Measurements from ENCODE around the gene VSIR. TPM values are rescaled to one million over a fixed set of nuclear protein-coding genes. Genes with fewer than 3 reads are reported as not detected.

VSIR gene
- 10 to 100 TPM; 41.4 to 47.3 TPM for total RNA-seq

GRCh38 chr10:71773221-71773971 is at the start of gene VSIR:
Gene VSIR (minus strand): TSS chr10:71773520. CDS start chr10:71773439, 81 bp downstream.
- peaks cover 17% of the 10 kb centered on the region for H3K36me3 Mint-ChIP-seq
- peak within 1 kb of the TSS; percentile 93 for H3K27ac Mint-ChIP-seq
- peaks cover 3% of the 10 kb centered on the region for H3K9me3 Mint-ChIP-seq
- peaks cover 66% of the 10 kb centered on the region for H3K4me1 Mint-ChIP-seq
- DNase-seq = peak; percentile 97
- peak within 1 kb of the TSS; percentile 81 for H3K4me3 Mint-ChIP-seq
- no peaks in the 10 kb centered on the region for H3K27me3 Mint-ChIP-seq

DNA sequence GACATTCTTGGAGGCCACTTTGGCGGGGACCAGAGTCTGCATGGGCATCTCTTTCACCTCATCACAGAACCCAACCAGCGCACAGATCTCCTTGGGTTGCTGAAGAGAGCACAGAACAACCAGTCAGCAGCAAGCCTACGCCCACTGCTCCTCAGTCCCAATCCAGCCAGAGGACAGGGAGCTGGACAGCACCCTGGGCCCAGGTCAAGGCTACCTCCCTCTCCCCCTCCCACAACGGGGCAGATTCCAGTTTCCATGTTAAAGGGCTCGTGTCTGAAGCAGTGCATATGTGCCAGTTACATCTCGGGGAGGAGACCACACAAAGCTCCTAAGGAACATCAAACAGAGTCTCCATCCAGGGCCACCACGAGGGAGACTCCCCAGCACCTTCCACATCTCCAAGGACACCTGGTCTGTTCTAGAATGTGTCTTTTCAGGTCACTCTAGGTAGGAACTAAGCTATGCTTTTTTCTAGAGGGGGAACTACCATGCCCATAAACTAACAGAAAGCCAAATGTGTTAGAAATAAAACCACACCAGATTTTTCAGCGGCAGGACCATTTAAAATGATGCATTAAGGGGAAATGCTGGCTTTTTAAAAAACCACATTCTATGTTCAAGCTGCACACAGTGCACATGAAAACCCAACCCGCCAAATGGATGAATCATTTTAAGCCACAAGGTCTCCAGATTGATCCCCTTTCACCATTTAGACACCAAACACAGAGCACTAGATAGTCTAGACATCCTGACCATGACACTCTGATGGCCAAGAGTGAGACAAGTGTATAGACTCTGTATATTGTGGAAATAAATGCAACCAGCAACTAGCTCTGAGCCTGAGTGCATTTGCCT is 48.8 kb upstream of the VSIR start:
- Mint-ChIP-seq H3K4me1 (peaks cover 14% of the 10 kb centered on the region), H3K9me3 (no peaks in the 10 kb centered on the region), H3K27me3 (no peaks in the 10 kb centered on the region), H3K4me3 (no peak overlapping the region), H3K36me3 (peaks cover 15% of the 10 kb centered on the region), H3K27ac (peak overlapping the region; percentile 50)
- peak; percentile 22 for DNase-seq

GRCh38 chr10:71820966-71821365 is 47.6 kb upstream of the VSIR start:
- peaks cover 15% of the 10 kb centered on the region for H3K36me3 Mint-ChIP-seq
- no peak overlapping the region for H3K4me3 Mint-ChIP-seq
- H3K27ac Mint-ChIP-seq = no peak overlapping the region
- H3K4me1 Mint-ChIP-seq = peaks cover 14% of the 10 kb centered on the region
- no peaks in the 10 kb centered on the region for H3K9me3 Mint-ChIP-seq
- DNase-seq = no peak
- no peaks in the 10 kb centered on the region for H3K27me3 Mint-ChIP-seq

DNA sequence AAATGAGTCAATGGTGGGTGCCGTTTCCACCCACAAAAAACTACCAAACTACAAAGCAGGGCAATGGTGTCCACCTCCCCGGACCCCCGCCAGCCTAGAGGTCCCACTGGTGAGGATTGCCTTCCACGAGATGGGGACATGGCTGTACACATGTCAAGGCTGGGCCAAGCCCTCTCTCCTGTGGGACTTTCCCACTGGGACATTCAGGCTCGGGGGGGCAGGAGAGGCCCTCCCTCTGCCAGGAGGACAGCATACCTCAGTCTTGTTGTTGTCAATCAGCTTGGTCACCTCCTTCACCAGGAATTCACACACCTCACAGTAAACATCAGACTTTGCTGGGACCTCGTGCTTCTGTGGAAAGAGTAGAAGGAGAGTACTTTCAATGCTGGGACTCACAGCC is 46.7 kb upstream of the VSIR start:
- Mint-ChIP-seq H3K27ac (no peak overlapping the region), H3K4me3 (no peak overlapping the region), H3K9me3 (no peaks in the 10 kb centered on the region), H3K4me1 (peaks cover 14% of the 10 kb centered on the region), H3K27me3 (no peaks in the 10 kb centered on the region), H3K36me3 (peaks cover 15% of the 10 kb centered on the region)
- DNase-seq = no peak

DNA sequence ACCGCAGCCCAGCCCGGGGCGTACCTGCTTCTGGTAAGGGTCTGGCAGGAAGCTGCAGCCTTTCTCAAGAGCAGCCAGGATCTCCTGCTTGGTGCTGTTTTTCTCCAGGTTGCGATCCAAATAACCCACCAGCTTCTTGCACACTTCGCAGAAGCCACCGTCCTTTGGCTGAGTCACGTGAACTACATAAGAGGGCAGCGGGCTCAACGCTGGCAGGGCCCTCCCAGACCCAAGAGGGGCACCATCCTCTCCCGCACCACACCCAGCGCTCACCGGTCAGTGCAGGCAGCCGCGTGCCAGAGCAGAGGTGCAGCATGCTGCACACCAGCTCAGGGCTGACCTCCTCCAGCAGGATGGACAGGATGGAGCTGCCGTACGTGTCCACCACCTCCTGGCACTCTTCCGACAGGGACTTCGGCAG is 46.1 kb upstream of the VSIR start:
- H3K27ac Mint-ChIP-seq = no peak overlapping the region
- H3K9me3 Mint-ChIP-seq = no peaks in the 10 kb centered on the region
- no peaks in the 10 kb centered on the region for H3K27me3 Mint-ChIP-seq
- H3K36me3 Mint-ChIP-seq = peaks cover 15% of the 10 kb centered on the region
- H3K4me1 Mint-ChIP-seq = peaks cover 14% of the 10 kb centered on the region
- no peak for DNase-seq
- H3K4me3 Mint-ChIP-seq = no peak overlapping the region

DNA sequence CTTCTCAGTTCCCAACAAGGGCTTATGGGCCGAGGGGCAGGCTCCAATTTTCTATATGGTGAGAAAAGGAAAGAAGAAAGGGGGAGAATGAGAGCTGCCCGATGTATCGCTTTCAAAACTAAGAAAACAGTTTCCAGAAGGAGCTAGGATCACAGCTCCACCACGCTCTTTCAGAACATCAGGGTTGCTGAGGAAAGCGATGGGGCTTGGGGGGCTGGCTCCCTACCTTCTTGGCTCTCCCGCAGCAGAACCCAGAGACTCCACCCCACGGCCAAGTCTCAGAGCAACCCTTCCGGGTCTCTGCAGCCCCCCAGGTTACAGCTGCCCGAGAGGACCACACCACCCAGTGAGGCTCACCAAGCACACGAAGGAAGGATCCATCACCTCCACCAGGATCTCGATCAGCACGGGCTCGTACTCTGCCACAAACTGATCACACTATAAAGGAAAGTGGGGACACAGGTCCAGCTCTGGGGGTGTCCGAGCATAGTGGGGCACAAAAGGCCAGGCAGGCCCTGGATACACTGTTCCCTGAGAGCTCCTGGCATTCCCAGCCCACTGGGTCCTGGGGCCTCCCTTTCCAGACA is 45.4 kb upstream of the VSIR start:
- no peaks in the 10 kb centered on the region for H3K9me3 Mint-ChIP-seq
- no peak overlapping the region for H3K4me3 Mint-ChIP-seq
- H3K27ac Mint-ChIP-seq = no peak overlapping the region
- no peak for DNase-seq
- peaks cover 15% of the 10 kb centered on the region for H3K36me3 Mint-ChIP-seq
- no peaks in the 10 kb centered on the region for H3K27me3 Mint-ChIP-seq
- H3K4me1 Mint-ChIP-seq = peaks cover 14% of the 10 kb centered on the region

GRCh38 chr10:71817831-71818655 is 44.7 kb upstream of the VSIR start:
- H3K36me3 Mint-ChIP-seq = peaks cover 14% of the 10 kb centered on the region
- no peak overlapping the region for H3K4me3 Mint-ChIP-seq
- no peaks in the 10 kb centered on the region for H3K27me3 Mint-ChIP-seq
- no peak overlapping the region for H3K27ac Mint-ChIP-seq
- H3K4me1 Mint-ChIP-seq = peaks cover 14% of the 10 kb centered on the region
- no peaks in the 10 kb centered on the region for H3K9me3 Mint-ChIP-seq
- DNase-seq = no peak

GRCh38 chr10:71816936-71817618 is 43.8 kb upstream of the VSIR start:
- H3K9me3 Mint-ChIP-seq = no peaks in the 10 kb centered on the region
- no peaks in the 10 kb centered on the region for H3K27me3 Mint-ChIP-seq
- H3K4me3 Mint-ChIP-seq = no peak overlapping the region
- peaks cover 14% of the 10 kb centered on the region for H3K36me3 Mint-ChIP-seq
- H3K4me1 Mint-ChIP-seq = peaks cover 8% of the 10 kb centered on the region
- no peak for DNase-seq
- peak overlapping the region; percentile 12 for H3K27ac Mint-ChIP-seq

DNA sequence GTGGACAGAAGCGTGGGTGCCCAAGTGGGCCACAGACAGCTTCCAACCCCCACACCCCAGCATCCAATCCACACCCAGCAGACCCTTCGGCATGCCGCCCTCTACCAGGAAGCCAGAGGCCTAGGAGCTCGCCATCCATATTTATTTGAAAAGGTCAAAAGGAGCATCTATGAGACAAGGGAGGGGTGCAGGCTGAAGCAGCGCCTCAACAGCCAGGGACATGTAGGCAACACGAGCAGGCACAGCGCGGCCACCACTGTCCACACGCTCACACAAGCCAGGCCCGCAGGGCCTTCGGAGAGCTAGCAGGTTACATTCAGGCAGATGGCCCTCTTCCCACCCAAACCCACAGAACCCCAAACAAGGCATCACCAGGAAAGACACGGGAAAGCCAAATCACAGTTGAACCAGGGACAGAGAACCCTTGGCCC is 43.1 kb upstream of the VSIR start:
- Mint-ChIP-seq H3K27me3 (no peaks in the 10 kb centered on the region), H3K36me3 (peaks cover 14% of the 10 kb centered on the region), H3K4me1 (peaks cover 2% of the 10 kb centered on the region), H3K27ac (no peak overlapping the region), H3K9me3 (no peaks in the 10 kb centered on the region), H3K4me3 (no peak overlapping the region)
- no peak for DNase-seq

DNA sequence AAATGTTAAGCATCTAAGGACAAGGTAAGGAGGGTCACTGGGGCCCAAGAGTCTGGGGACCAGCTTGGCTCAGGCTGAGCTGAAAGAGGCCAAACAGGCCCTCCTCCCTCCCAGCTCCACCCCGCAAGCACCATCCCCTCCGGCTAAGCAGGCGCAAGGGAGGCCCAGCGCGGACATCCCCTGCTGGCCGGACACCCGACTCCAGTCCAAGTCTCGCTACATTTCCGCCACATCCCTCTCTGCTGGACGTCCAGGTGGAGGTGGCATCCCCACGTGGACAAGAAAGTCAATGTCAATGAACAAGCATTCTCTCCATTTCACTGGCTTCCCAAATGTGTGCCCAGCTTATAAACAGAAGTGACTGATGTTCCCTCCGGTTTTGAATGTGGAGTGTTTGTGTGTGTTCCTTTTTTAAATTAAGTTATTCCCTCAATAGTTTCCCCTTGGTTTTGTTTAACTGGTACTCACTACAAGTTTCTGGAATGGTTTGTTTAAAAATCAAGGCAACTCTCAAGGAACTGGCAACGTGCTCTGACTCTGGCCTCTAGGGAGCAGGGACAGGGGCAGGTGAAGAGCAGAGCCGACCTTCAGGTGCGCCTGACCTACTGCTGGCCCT is 42.3 kb upstream of the VSIR start:
- H3K9me3 Mint-ChIP-seq = no peaks in the 10 kb centered on the region
- no peaks in the 10 kb centered on the region for H3K4me1 Mint-ChIP-seq
- H3K27ac Mint-ChIP-seq = no peak overlapping the region
- H3K4me3 Mint-ChIP-seq = no peak overlapping the region
- H3K36me3 Mint-ChIP-seq = peaks cover 9% of the 10 kb centered on the region
- no peak for DNase-seq
- H3K27me3 Mint-ChIP-seq = no peaks in the 10 kb centered on the region

DNA sequence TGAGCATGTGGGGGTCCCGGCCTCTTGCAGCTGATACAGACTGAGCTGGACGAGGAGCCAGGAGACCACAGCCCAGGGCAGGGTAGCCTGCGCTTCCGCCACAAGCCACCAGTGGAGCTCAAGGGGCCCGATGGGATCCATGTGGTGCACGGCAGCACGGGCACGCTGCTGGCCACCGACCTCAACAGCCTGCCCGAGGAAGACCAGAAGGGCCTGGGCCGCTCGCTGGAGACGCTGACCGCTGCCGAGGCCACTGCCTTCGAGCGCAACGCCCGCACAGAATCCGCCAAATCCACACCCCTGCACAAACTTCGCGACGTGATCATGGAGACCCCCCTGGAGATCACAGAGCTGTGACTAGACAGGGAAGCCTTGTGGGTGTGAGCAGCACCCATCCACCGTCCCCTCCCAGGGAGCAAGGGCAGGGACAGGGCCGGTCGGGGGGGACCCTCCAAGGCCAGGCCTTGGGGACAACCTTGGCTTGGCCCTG is 41.6 kb upstream of the VSIR start:
- Mint-ChIP-seq H3K27ac (no peak overlapping the region), H3K9me3 (no peaks in the 10 kb centered on the region), H3K27me3 (no peaks in the 10 kb centered on the region), H3K4me1 (no peaks in the 10 kb centered on the region), H3K36me3 (peaks cover 8% of the 10 kb centered on the region), H3K4me3 (no peak overlapping the region)
- no peak for DNase-seq

DNA sequence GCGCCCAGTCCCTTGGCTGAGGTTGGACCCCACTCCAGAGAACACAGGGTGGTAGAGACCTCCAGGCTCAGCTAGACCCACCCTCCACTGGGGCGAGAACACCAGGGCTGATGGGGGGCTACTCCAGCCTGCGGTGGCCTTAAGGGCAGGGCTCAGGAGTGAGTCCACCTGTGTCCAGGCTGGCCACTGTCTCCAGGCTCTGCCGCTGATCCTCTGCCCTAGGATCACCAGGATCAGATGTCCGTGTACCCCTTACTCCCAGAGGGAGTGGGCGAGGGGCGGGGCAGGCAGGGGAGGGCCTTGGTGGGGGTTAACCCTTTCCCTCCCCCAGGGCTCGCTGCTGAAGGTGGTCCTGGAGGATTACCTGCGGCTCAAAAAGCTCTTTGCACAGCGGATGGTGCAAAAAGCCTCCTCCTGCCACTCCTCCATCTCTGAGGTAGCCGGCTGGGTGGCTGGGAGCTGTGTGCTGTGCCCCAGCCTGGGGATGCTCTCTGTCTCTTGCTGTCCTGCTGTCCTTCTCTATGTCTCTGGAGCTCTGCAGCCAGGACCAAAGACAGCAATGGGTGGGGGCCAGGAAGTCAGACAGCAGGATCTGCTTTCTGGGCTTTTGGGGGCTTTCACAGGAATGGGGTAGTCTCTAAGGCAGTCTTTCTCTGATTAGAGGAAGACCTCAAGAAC is 39.7 kb upstream of the VSIR start:
- Mint-ChIP-seq H3K4me3 (no peak overlapping the region), H3K36me3 (no peaks in the 10 kb centered on the region), H3K27me3 (no peaks in the 10 kb centered on the region), H3K9me3 (no peaks in the 10 kb centered on the region), H3K27ac (no peak overlapping the region), H3K4me1 (no peaks in the 10 kb centered on the region)
- DNase-seq = no peak
